Measurements from ENCODE around the gene PALLD. TPM values are rescaled to one million over a fixed set of nuclear protein-coding genes. Genes with fewer than 3 reads are reported as not detected.
"Not testable (repeated sequence)": the region's sequence is repeated elsewhere in the genome, so short reads cannot be mapped to it uniquely, and the experiment has no call there.

Gene PALLD
- total RNA-seq, 1 experiment from 2014 or later = 176 TPM

DNA sequence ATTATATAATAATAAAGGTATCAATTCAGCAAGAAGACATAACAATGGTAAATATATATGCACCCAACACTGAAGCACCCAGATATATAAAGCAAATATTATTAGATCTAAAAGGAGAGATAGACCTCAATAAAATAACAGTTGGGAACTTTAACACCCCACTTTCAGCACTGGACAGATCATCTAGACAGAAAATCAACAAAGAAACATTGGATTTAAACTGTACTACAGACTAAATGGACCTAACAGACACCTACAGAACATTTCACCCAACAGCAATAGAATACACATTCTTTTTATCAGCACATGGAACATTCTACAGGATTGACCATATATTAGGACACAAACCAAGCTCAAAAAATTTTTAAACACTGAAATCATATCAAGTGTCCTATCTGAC, 436.6 kb downstream of the PALLD start:
- DNase-seq (ENCODE audit: low read depth) = no peak

DNA sequence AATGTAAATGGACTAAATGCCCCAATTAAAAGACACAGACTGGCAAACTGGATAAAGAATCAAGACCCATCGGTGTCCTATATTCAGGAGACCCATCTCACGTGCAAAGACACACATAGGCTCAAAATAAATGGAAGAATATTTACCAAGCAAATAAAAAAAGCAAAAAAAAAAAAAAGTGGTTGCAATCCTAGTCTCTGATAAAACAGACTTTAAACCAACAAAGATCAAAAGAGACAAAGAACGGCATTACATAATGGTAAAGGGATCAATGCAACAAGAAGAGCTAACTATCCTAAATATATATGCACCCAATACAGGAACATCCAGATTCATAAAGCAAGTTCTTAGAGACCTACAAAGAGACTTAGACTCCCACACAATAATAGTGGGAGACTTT, 440.6 kb downstream of the PALLD start:
- not testable (repeated sequence) for DNase-seq (ENCODE audit: low read depth)

DNA sequence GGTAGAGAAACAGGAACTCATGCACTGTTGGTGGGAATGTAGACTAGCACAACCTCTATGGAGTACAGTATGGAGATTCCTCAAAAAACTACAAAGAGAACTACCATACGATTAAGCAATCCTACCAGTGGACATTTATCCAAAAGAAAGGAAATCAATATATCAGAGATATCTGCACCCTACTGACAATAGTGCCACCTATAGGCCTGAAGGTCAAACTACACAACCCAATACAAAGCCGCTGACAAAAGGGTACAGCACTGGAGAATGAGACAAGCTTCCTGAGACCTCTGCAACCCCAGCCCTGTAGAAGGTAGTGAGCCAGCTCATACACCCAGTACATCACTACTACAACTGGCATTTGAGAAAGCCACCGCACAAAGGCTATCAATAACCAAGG, 446.1 kb downstream of the PALLD start:
- no peak for DNase-seq (ENCODE audit: low read depth)

DNA sequence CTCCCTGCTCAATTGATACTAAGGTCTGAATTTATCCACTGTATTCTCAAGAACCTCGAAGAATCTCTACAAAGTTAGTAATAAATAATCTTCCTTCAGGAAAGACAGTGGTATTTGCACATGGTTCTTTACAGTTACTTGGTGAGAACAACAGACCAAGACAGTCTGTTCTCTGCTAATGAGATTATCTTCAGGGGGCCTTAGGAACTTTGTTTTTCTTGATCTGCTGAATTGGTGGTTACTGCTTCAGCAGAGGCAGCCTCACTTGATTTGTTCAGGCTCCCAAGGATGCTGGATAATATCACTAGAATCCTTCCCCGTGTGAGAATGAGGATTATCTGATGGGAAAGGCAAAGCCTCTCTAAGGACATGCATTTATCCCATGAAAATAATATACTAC, 448.4 kb downstream of the PALLD start:
- DNase-seq (ENCODE audit: low read depth) = no peak

DNA sequence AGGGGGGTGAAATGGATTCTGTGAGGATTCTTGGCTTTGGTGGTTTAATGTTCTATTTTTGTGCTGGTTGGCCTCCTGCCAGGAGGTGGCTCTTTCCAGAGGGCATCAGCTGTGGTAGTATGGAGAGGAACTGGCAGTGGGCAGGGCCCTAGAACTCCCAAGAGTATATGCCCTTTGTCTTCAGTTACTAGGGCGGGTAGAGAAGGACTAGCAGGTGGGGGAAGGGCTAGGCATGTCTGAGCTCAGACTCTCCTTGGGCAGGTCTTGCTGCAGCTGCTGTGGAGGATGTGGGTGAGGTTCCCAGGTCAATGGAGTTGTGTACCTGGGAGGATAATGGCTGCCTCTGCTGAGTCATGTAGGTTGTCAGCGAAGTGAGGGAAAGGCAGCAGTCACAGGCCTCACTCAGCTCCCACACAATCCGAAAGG, 456.0 kb downstream of the PALLD start:
- DNase-seq (ENCODE audit: low read depth) = peak; percentile 62

DNA sequence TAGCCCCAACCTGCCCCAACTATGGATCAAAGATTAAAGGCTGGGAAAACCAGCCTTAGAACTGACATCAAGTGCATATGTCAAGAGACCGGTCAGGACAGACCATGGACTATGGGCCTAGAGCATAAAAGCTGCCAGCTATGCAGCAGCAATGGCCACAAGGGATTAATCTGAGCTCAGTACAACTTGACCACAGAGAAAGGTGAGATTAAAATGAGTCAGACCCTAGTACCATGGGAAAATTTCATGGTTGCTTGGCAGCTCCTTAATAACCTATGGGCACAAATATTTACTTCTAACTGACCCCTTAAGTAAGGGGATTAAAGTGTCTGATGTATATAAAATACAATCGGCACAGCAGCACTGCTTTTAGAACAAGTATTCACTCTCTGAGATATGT, 458.8 kb downstream of the PALLD start:
- peak; percentile 65 for DNase-seq (ENCODE audit: low read depth)

DNA sequence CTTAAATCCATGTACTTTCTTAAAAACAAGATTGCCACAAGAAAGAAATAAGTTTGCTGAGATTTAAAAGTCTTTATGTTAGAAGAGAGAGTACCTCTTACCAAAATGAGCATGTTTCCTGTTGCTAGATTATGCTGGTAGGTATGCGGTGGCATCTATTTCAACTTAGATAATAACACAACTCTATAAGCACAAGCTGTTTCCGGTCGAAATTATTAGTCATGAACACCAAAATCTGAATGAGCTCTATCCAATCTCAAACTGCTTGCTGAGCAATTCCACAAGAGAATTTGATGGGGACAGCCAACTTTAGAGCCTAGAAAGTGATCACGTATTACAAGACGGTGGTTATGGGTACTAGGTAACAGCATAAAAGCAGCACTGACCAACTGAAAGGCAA, 463.9 kb downstream of the PALLD start:
- no peak for DNase-seq (ENCODE audit: low read depth)

DNA sequence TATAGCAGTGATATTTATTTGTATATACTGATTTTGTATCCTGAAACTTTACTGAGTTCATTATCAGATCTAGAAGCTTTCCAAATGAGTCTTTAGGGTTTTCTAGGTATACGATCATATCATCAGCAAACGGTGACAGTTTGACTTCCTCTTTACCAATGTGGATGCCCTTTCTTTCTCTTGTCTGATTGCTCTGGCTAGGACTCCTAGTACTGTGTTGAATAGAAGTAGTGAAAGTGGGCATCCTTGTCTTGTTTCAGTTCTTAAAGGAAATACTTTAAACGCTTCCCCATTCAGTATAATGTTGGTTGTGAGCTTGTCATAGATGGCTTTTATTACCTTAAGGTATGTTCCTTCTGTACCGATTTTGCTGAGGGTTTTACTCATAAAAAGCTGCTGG, 475.7 kb downstream of the PALLD start:
- DNase-seq (ENCODE audit: low read depth) = no peak

Other genes with a start within 250 kb of the PALLD start
- 7.5 and 13.7 TPM in 2 replicates for gene DDX60, start 178.3 kb upstream of the PALLD start, total RNA-seq (2014; rRNA removed)
- 27.2 and 41.3 TPM in 2 replicates for gene DDX60L, start 16.6 kb upstream of the PALLD start, total RNA-seq (2014; rRNA removed)